ENCODE measurements around the gene TAC1.

DNA sequence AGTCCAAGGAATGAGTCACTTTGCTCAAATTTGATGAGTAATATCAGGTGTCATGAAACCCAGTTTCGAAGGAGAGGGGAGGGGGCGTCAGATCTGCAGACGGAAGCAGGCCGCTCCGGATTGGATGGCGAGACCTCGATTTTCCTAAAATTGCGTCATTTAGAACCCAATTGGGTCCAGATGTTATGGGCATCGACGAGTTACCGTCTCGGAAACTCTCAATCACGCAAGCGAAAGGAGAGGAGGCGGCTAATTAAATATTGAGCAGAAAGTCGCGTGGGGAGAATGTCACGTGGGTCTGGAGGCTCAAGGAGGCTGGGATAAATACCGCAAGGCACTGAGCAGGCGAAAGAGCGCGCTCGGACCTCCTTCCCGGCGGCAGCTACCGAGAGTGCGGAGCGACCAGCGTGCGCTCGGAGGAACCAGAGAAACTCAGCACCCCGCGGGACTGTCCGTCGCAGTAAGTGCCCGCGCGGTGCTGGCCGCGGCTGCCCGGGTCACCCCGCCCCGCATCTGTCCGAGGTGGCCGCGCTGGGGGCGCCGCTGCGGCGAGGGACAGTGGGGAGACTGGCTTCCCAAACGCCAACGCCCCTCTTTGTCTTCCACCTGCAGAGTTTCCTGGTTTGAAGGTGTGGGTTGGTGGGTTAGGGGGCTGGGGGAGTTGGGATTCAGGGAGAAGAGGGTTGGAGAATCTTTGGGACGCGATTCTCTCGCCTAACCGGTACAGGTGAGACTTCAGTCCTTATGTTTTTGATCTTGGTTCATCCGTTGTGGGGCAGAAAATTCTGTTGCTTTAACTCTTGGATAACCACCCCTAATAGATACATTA, at the start of gene TAC1:
- TF ChIP-seq, protein P1, sequence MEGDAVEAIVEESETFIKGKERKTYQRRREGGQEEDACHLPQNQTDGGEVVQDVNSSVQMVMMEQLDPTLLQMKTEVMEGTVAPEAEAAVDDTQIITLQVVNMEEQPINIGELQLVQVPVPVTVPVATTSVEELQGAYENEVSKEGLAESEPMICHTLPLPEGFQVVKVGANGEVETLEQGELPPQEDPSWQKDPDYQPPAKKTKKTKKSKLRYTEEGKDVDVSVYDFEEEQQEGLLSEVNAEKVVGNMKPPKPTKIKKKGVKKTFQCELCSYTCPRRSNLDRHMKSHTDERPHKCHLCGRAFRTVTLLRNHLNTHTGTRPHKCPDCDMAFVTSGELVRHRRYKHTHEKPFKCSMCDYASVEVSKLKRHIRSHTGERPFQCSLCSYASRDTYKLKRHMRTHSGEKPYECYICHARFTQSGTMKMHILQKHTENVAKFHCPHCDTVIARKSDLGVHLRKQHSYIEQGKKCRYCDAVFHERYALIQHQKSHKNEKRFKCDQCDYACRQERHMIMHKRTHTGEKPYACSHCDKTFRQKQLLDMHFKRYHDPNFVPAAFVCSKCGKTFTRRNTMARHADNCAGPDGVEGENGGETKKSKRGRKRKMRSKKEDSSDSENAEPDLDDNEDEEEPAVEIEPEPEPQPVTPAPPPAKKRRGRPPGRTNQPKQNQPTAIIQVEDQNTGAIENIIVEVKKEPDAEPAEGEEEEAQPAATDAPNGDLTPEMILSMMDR (IDR thresholded peaks at IDR 0.05) = no peak
- no peak for TF ChIP-seq ZFX (IDR thresholded peaks at IDR 0.05; ENCODE audit: borderline replicate concordance)
